GM19240 (cell line): ENCODE measurements around the gene EBLN1.
"Not testable (repeated sequence)": the region's sequence is repeated elsewhere in the genome, so short reads cannot be mapped to it uniquely, and the experiment has no call there.

Source experiments
- DNase-seq: peaks from one replicate; pipeline ENCODE4 v3.0.0; 2011; ENCODE audit warnings: low spot score; ENCODE audit not compliant: insufficient read length

EBLN1 gene

DNA sequence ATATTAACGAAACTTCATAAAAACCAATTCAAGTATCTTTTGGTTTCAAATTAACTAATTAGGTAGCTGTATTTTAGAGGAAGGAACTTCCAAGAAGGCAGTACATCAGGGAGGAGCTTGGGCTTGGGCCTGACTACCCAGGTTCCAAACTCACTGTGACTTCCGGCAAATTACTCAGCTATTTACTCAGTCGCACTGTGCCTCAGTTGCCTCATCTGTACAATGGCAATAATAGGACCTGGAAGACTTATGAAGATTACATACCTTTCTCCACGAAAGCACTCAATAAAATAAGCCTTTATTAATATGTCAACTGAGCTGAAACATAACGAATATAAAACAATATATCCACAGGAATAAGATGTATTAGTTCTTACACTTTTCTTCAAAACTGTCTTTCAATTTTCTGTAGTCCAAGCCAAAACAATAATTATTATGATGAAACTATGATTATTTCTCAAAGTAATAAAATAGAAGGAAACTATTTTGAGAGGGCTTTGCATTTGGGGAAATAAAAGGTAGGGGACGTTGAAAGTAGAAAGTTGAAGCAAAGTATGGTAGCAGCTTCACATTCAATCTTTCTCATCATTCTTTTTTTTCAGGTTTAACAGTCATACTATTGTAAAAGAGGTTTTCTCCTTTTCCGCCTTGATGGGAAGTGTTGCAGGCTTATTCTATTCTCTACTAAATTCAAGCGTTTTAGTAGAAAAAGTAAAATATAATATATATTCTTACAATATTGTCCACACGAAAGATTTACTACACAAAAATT is 10.5 kb upstream of the EBLN1 start:
- no peak for DNase-seq

- DNase-seq, result no peak
Measured at GRCh38 chr10:22226599-22226998, 8.8 kb upstream of the EBLN1 start.

DNA sequence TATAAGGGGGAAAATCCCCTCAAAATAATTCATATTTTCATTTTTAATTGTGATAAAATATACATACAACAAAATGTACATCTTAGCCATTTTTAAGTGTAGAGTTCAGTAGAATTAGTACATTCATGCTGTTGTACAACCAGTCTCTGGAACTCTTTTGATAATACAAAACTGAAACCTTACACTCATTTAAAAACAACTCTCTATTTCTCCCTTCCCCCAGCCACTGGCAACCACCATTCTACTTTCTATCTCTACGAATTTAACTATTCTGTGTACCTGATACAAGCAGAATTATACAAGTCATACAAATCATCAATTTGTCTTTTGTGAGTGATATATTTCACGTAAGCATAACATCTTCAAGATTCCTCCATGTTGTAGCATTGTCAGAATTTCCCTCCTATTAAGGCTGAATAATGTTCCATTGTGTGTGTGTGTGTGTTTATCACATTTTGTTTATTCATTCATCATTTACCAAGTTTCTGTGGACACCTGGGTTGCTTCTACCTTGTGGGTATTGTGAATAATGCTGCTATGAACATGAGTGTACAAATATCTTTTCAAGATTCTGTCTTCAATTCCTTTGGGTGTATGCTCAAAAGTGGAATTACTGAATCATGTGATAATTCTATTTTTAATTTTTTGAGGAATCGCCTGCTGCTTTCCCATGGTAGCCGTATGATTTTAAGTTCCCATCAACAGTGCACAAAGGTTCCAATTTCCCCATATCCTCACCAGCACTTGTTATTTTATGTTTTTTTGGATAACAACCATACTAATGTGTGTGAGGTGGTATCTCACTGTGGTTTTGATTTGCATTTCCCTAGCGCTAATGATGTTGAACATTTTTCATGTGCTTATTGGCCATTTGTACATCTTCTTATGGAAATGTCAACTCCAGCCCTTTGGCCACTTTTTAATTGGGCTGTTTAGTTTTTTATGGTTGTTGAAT is 4.7 kb upstream of the EBLN1 start:
- DNase-seq, result no peak

- DNase-seq, result no peak
Measured at GRCh38 chr10:22219308-22219707, 1.5 kb upstream of the EBLN1 start.

DNA sequence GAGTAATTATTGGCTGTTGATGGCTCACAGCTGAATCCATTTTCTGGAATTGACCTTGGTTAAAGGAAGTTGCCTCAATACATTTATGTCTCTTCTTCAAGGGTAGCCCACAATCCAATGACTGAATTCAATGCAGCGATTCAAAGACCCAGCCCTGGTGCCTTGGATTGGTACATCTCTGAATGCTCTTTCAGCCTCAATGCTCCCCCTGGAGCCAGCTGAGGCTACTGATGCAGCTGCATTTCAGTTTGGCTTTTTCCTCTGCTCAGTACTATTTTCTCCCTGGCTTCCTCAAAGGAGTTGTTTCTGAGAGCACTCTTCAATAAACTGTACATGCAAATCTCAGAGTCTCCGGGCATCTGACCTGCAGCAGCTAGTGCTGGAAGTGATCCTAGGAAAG is 633 bp upstream of the EBLN1 start:
- no peak for DNase-seq

DNA sequence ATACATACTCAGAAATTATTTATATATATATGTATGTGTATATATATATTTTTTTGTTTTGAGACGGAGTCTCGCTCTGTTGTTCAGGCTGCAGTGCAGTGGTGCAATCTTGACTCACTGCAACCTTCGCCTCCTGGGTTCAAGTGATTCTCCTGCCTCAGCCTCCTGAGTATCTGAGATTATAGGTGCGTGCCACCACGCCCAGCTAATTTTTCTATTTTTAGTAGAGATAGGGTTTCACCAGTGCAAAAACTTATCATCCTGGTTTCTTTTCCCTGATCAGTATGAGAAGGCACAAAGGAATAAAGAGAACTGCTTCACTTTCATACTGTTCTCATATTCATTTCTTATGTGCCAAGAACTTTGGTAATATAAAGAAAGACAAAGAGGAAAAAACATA is 731 bp downstream of the EBLN1 start:
- not testable (repeated sequence) for DNase-seq

DNA sequence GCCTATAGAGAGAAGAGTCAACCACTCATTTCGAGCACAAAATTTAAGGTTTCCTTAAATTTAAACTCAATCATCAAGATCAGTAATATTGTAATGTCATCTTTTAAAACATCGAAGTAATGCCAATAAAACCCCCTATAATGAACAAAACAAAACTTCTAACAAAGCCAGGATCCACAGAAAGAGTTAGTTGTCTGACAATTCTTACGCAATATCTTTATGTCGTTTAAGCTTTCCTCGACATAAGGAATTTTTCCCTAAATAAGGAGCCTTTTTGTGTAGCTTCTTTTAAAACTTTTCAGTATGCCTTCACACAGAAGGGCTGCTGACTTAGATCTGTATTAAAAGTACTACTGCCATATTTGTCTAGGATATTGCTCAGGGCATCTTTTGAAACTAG is 7.5 kb downstream of the EBLN1 start:
- no peak for DNase-seq

- no peak for DNase-seq
Measured at GRCh38 chr10:22193945-22194344, 23.9 kb downstream of the EBLN1 start.

DNA sequence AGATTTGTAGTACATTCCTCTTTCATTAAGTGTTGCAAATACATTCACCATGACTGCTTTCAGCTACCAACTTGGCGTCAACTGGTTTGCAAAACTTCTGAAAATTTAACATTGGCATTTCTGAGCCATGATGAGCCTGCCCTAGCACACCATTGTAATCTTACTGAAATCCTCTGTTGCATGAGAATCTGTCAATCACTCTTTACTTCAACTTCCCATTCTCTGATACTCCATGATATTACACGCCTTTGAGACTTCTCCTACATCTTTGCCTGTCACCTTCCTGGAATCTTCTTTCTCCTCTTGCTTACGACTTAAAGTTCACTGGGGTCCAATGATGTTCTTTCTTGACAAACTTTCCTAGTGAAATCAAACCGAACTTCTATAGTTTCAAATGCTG is 32.2 kb downstream of the EBLN1 start:
- no peak for DNase-seq

- DNase-seq, result no peak
Measured at GRCh38 chr10:22183771-22184461, 33.9 kb downstream of the EBLN1 start.

- no peak for DNase-seq
Measured at GRCh38 chr10:22180724-22181123, 37.1 kb downstream of the EBLN1 start.

DNA sequence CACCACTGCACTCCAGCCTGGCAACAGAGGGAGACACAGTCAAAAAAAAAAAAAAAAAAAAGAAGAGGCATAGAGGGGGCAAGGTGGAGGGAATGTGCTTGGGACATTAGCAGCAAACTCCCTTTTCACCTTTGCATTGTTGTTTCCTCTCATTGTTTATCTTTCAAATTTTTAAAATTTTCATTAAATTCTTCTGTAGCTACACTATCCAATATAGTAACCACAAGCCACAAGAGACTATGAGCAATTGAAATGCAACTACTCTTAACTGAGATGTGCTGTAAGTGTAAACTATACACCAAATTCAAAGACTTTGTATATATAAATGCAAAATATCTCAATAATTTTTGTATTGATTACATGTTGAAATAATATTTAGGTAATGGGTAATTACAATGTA is 43.4 kb downstream of the EBLN1 start:
- no peak for DNase-seq

DNA sequence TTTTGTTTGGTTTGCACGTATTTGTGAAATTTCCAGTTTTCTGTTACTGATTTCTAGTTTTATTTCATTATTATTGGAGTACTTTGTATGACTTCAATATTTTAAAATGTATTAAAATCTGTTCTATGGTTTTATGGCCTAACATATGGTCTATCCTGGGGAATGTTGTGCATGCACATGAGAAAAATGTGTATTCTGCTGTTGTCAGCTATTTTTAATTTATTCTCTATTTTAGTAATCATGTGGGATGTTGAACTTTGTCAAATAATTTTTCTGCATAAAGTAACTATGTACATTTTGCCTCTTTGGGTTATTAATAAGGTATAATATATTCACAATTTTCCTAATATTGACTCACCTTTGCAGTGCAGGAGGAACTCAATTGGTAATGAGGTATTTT is 46.7 kb downstream of the EBLN1 start:
- no peak for DNase-seq

DNA sequence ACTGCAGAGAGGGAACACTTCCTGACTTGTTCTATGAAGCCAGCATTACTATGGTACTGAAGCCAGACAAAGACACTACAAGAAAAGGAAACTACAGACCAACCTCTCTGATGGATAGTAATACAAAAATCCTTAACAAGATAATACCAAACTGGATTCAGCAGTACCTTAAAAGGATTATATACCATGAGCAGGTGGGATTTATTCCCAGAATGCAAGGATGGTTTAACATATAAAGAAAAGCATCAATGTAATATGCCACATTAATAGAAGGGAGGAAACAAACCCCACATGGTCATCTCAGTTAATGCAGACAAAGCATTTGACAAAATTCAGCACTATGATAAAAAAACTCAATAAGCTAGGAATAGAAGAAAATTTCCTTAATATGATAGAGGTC is 47.2 kb downstream of the EBLN1 start:
- DNase-seq, result no peak

GRCh38 chr10:22159979-22160378 is 57.8 kb downstream of the EBLN1 start:
- DNase-seq, result no peak

DNA sequence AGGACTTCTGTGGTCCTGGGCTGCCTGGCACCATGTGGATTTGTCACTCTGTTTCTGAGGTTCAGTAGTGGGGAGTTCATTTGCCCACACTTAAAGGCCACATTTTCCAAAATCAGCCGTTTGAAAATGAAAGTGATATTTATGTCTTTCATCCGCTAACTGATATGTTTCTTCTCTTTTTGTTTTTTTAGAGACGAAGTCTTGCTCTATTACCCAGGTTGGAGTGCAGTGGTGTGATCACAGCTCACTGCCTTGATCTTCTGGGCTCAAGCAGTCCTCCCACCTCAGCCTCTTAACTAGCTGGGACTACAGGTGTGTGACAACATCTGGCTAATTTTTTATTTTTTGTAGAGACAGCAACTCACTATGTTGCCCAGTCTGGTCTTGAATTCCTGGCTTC is 58.6 kb downstream of the EBLN1 start:
- DNase-seq, result no peak
